Measurements from ENCODE around the gene AMPD3. TPM values are rescaled to one million over a fixed set of nuclear protein-coding genes. Genes with fewer than 3 reads are reported as not detected.

The AMPD3 gene
- total RNA-seq, 1 experiment from 2014 or later, result 5.4 TPM

GRCh38 chr11:10503777-10504480 lies 48.9 kb downstream of the AMPD3 start:
- H3K27me3 Mint-ChIP-seq (ENCODE audit: insufficient read depth, unreplicated experiment), result no peaks in the 10 kb centered on the region
- no peaks in the 10 kb centered on the region for H3K9me3 Mint-ChIP-seq (ENCODE audit: unreplicated experiment)
- peaks cover 4% of the 10 kb centered on the region for H3K36me3 Mint-ChIP-seq (ENCODE audit: insufficient read depth, unreplicated experiment)
- no peak for DNase-seq (ENCODE audit: unreplicated experiment)
- no TSS peak for BruUV-seq (replicated peaks)
- peaks cover 6% of the 10 kb centered on the region for H3K4me1 Mint-ChIP-seq (ENCODE audit: insufficient read depth, unreplicated experiment)
- no peak overlapping the region for H3K27ac Mint-ChIP-seq (ENCODE audit: low read depth, unreplicated experiment)
- TF ChIP-seq CTCF (IDR thresholded peaks at IDR 0.05; ENCODE audit: unreplicated experiment), result no peak
- CTCF ChIA-PET, result interaction anchor here (1.0 to 1.2 kb wide), 2 partner anchors 15 to 37 kb away, joined by 3 to 5 read pairs; partner anchors contain the start of gene RNF141
- H3K4me3 Mint-ChIP-seq (ENCODE audit: unreplicated experiment), result no peak overlapping the region
- POLR2A ChIA-PET, result interaction anchor here (1.1 to 1.4 kb wide), 4 partner anchors 11 to 89 kb away, joined by 3 to 9 read pairs (median 4); no protein-coding TSS in a partner anchor
- intact Hi-C loops (cut with micrococcal nuclease), result no loop called here

- intact Hi-C loops (cut with micrococcal nuclease), result no loop called here
- Mint-ChIP-seq H3K4me1 (ENCODE audit: insufficient read depth, unreplicated experiment) (peaks cover 6% of the 10 kb centered on the region), H3K4me3 (ENCODE audit: unreplicated experiment) (no peak overlapping the region), H3K36me3 (ENCODE audit: insufficient read depth, unreplicated experiment) (peaks cover 4% of the 10 kb centered on the region), H3K9me3 (ENCODE audit: unreplicated experiment) (no peaks in the 10 kb centered on the region), H3K27me3 (ENCODE audit: insufficient read depth, unreplicated experiment) (no peaks in the 10 kb centered on the region), H3K27ac (ENCODE audit: low read depth, unreplicated experiment) (no peak overlapping the region)
- no TSS peak for BruUV-seq (replicated peaks)
- POLR2A ChIA-PET, result interaction anchor here (1.1 to 3.3 kb wide), 5 partner anchors 10 to 90 kb away, joined by 3 to 50 read pairs (median 4); no protein-coding TSS in a partner anchor
- no peak for DNase-seq (ENCODE audit: unreplicated experiment)
- TF ChIP-seq CTCF (IDR thresholded peaks at IDR 0.05; ENCODE audit: unreplicated experiment), result no peak
- CTCF ChIA-PET, result interaction anchor here (1.0 to 1.3 kb wide), 2 partner anchors 14 to 16 kb away, joined by 3 to 4 read pairs; no protein-coding TSS in a partner anchor
Measured at GRCh38 chr11:10504490-10504889, 49.4 kb downstream of the AMPD3 start.

GRCh38 chr11:10505278-10506007 lies 50.4 kb downstream of the AMPD3 start:
- Mint-ChIP-seq H3K4me3 (ENCODE audit: unreplicated experiment) (no peak overlapping the region), H3K36me3 (ENCODE audit: insufficient read depth, unreplicated experiment) (peaks cover 4% of the 10 kb centered on the region), H3K4me1 (ENCODE audit: insufficient read depth, unreplicated experiment) (peaks cover 6% of the 10 kb centered on the region), H3K27ac (ENCODE audit: low read depth, unreplicated experiment) (peak overlapping the region; percentile 51), H3K9me3 (ENCODE audit: unreplicated experiment) (no peaks in the 10 kb centered on the region), H3K27me3 (ENCODE audit: insufficient read depth, unreplicated experiment) (no peaks in the 10 kb centered on the region)
- no peak for TF ChIP-seq CTCF (IDR thresholded peaks at IDR 0.05; ENCODE audit: unreplicated experiment)
- no peak for DNase-seq (ENCODE audit: unreplicated experiment)
- ChIA-PET POLR2A (interaction anchor here (0.5 to 3.3 kb wide), 12 partner anchors 8 to 1079 kb away, joined by 3 to 50 read pairs (median 4); partner anchors contain the start of gene RNF141), CTCF (interaction anchor here (0.6 to 1.5 kb wide), 5 partner anchors 9 to 343 kb away, joined by 3 to 5 read pairs (median 3); no protein-coding TSS in a partner anchor)
- no TSS peak for BruUV-seq (replicated peaks)
- intact Hi-C loops (cut with micrococcal nuclease), result no loop called here

GRCh38 chr11:10506008-10506370 lies 50.9 kb downstream of the AMPD3 start:
- ChIA-PET POLR2A (interaction anchor here (0.5 to 3.3 kb wide), 12 partner anchors 8 to 1079 kb away, joined by 3 to 50 read pairs (median 3); partner anchors contain the start of gene RNF141), CTCF (interaction anchor here (1.0 to 1.5 kb wide), 5 partner anchors 9 to 52 kb away, joined by 3 to 5 read pairs (median 3); no protein-coding TSS in a partner anchor)
- no TSS peak for BruUV-seq (replicated peaks)
- peaks cover 6% of the 10 kb centered on the region for H3K4me1 Mint-ChIP-seq (ENCODE audit: insufficient read depth, unreplicated experiment)
- intact Hi-C loops (cut with micrococcal nuclease), result no loop called here
- no peak overlapping the region for H3K4me3 Mint-ChIP-seq (ENCODE audit: unreplicated experiment)
- DNase-seq (ENCODE audit: unreplicated experiment), result peak; percentile 53
- H3K27me3 Mint-ChIP-seq (ENCODE audit: insufficient read depth, unreplicated experiment), result no peaks in the 10 kb centered on the region
- peaks cover 4% of the 10 kb centered on the region for H3K36me3 Mint-ChIP-seq (ENCODE audit: insufficient read depth, unreplicated experiment)
- no peaks in the 10 kb centered on the region for H3K9me3 Mint-ChIP-seq (ENCODE audit: unreplicated experiment)
- peak overlapping the region; percentile 51 for H3K27ac Mint-ChIP-seq (ENCODE audit: low read depth, unreplicated experiment)
- no peak for TF ChIP-seq CTCF (IDR thresholded peaks at IDR 0.05; ENCODE audit: unreplicated experiment)
